Fibroblast of skin of left quadriceps (primary cell): ENCODE results near the gene ZHX3.

Experiments used
- DNase-seq, 2 experiments: peaks; one replicate each; pipeline ENCODE4 v3.0.0-alpha.2; 2013; ENCODE audit warnings: low read depth in 2 of 2

ZHX3 gene

GRCh38 chr20:41185013-41185757 lies 132.3 kb downstream of the ZHX3 start:
- DNase-seq: no peak

GRCh38 chr20:41183831-41184230 lies 133.7 kb downstream of the ZHX3 start:
- DNase-seq: no peak

- no peak for DNase-seq
Measured at GRCh38 chr20:41183391-41183790, 134.1 kb downstream of the ZHX3 start.

- DNase-seq: no peak
Measured at GRCh38 chr20:41182296-41183212, 135.0 kb downstream of the ZHX3 start.

- DNase-seq: no peak
Measured at GRCh38 chr20:41181567-41181966, 136.0 kb downstream of the ZHX3 start.

- no peak for DNase-seq
Measured at GRCh38 chr20:41180599-41181333, 136.8 kb downstream of the ZHX3 start.

- no peak for DNase-seq
Measured at GRCh38 chr20:41179961-41180360, 137.6 kb downstream of the ZHX3 start.

- DNase-seq: no peak
Measured at GRCh38 chr20:41178904-41179432, 138.6 kb downstream of the ZHX3 start.

- no peak for DNase-seq
Measured at GRCh38 chr20:41178495-41178894, 139.0 kb downstream of the ZHX3 start.

GRCh38 chr20:41177636-41178035 lies 139.9 kb downstream of the ZHX3 start:
- DNase-seq: peak; percentile 83 to 85

- no peak for DNase-seq
Measured at GRCh38 chr20:41176711-41177552, 140.6 kb downstream of the ZHX3 start.

- DNase-seq: no peak
Measured at GRCh38 chr20:41175727-41176330, 141.7 kb downstream of the ZHX3 start.

GRCh38 chr20:41175201-41175651 lies 142.3 kb downstream of the ZHX3 start:
- no peak for DNase-seq

GRCh38 chr20:41174782-41175181 lies 142.7 kb downstream of the ZHX3 start:
- no peak for DNase-seq

GRCh38 chr20:41174373-41174772 lies 143.2 kb downstream of the ZHX3 start:
- DNase-seq: no peak

GRCh38 chr20:41173791-41174341 lies 143.7 kb downstream of the ZHX3 start:
- DNase-seq: no peak

GRCh38 chr20:41173161-41173721 lies 144.3 kb downstream of the ZHX3 start:
- DNase-seq: peak; percentile 36 to 48

GRCh38 chr20:41172296-41173140 lies 145.0 kb downstream of the ZHX3 start:
- no peak for DNase-seq

- no peak for DNase-seq
Measured at GRCh38 chr20:41171736-41172295, 145.7 kb downstream of the ZHX3 start.
